HTR-8/SVneo (cell line): ENCODE results near the gene FBRSL1.

ENCODE experiments used
- DNase-seq: peaks from one replicate; pipeline ENCODE4 v3.0.0; 2011; ENCODE audit warnings: low spot score, mixed read lengths; ENCODE audit not compliant: insufficient read length
- FAIRE-seq: peaks from 2 replicates; lab custom pipeline; 2011; peaks lifted over from hg19 to GRCh38; lab: Jason Lieb, UNC

Gene FBRSL1

GRCh38 chr12:132494294-132495164 is 4.6 kb downstream of the FBRSL1 start:
- FAIRE-seq (no peak), DNase-seq (no peak)

- no peak for DNase-seq
These were observed 5.2 kb downstream of the FBRSL1 start for GRCh38 chr12:132495165-132495544.

GRCh38 chr12:132495629-132496357 is 5.8 kb downstream of the FBRSL1 start:
- no peak for DNase-seq
- no peak for FAIRE-seq

More at GRCh38 chr12:132495165-132495544, 5.2 kb downstream of the FBRSL1 start:
- FAIRE-seq: no peak

- DNase-seq: no peak
- no peak for FAIRE-seq
These were observed 6.4 kb downstream of the FBRSL1 start for GRCh38 chr12:132496358-132496669.

GRCh38 chr12:132496710-132497109 is 6.8 kb downstream of the FBRSL1 start:
- no peak for DNase-seq
- no peak for FAIRE-seq

- FAIRE-seq (no peak), DNase-seq (no peak)
These were observed 7.8 kb downstream of the FBRSL1 start for GRCh38 chr12:132497514-132498405.

- DNase-seq (no peak), FAIRE-seq (no peak)
These were observed 9.0 kb downstream of the FBRSL1 start for GRCh38 chr12:132498931-132499330.

- DNase-seq (no peak), FAIRE-seq (no peak)
These were observed 10.3 kb downstream of the FBRSL1 start for GRCh38 chr12:132500142-132500855.

GRCh38 chr12:132500856-132501180 is 10.9 kb downstream of the FBRSL1 start:
- DNase-seq (no peak), FAIRE-seq (no peak)

GRCh38 chr12:132501204-132501940 is 11.4 kb downstream of the FBRSL1 start:
- FAIRE-seq: no peak
- no peak for DNase-seq

GRCh38 chr12:132502149-132502881 is 12.4 kb downstream of the FBRSL1 start:
- no peak for FAIRE-seq
- DNase-seq: no peak

GRCh38 chr12:132502882-132503193 is 12.9 kb downstream of the FBRSL1 start:
- DNase-seq: no peak

GRCh38 chr12:132503618-132504204 is 13.8 kb downstream of the FBRSL1 start:
- no peak for DNase-seq
- no peak for FAIRE-seq

More at GRCh38 chr12:132502882-132503193, 12.9 kb downstream of the FBRSL1 start:
- no peak for FAIRE-seq

GRCh38 chr12:132505105-132505851 is 15.3 kb downstream of the FBRSL1 start:
- DNase-seq (no peak), FAIRE-seq (no peak)

- DNase-seq: no peak
- FAIRE-seq: no peak
These were observed 15.9 kb downstream of the FBRSL1 start for GRCh38 chr12:132505852-132506219.

GRCh38 chr12:132506328-132507160 is 16.6 kb downstream of the FBRSL1 start:
- FAIRE-seq (no peak), DNase-seq (peak; percentile 51)

- no peak for DNase-seq
- FAIRE-seq: no peak
These were observed 17.2 kb downstream of the FBRSL1 start for GRCh38 chr12:132507161-132507538.
